Neural progenitor cell (in vitro differentiated cells): ENCODE results near the gene KLHL12. TPM values are rescaled to one million over a fixed set of nuclear protein-coding genes. Genes with fewer than 3 reads are reported as not detected.
"Not testable (repeated sequence)": the region's sequence is repeated elsewhere in the genome, so short reads cannot be mapped to it uniquely, and the experiment has no call there.

Experiments used
- DNase-seq: peaks from one replicate; pipeline ENCODE4 v3.0.0-alpha.2; 2016; ENCODE audit warnings: low spot score
- H2AFZ ChIP-seq: fragments of 200-600 bp; sonication (generic); replicated peaks from 2 replicates; pipeline ENCODE4 v1.6.1; 2016; ENCODE audit warnings: antibody characterized with exemption
- H3F3A ChIP-seq: fragments of 200-600 bp; sonication (generic); 2 replicates; pipeline ENCODE4 v1.6.1; 2016; ENCODE audit warnings: antibody characterized with exemption, low read depth
- H3K27ac ChIP-seq: fragments of 200-600 bp; sonication (generic); 2 replicates; pipeline ENCODE4 v1.5.1; 2016; ENCODE audit warnings: mild to moderate bottlenecking
- H3K27me3 ChIP-seq: fragments of 200-600 bp; sonication (generic); 2 replicates; pipeline ENCODE4 v1.6.1; 2016; ENCODE audit warnings: mild to moderate bottlenecking, moderate library complexity
- H3K36me3 ChIP-seq: fragments of 200-600 bp; sonication (generic); 2 replicates; pipeline ENCODE4 v1.5.1; 2016
- H3K4me1 ChIP-seq: fragments of 200-600 bp; sonication (generic); 2 replicates; pipeline ENCODE4 v1.6.1; 2016; ENCODE audit warnings: mixed run types
- H3K4me2 ChIP-seq: fragments of 200-600 bp; sonication (generic); 2 replicates; pipeline ENCODE4 v1.6.1; 2016
- H3K4me3 ChIP-seq: fragments of 200-600 bp; sonication (generic); 2 replicates; pipeline ENCODE4 v1.5.1; 2016
- H3K79me2 ChIP-seq: fragments of 200-600 bp; sonication (generic); 2 replicates; pipeline ENCODE4 v1.6.1; 2016; ENCODE audit warnings: low read depth
- H3K9ac ChIP-seq: fragments of 200-600 bp; sonication (generic); 2 replicates; pipeline ENCODE4 v1.6.1; 2016
- H3K9me3 ChIP-seq: fragments of 200-600 bp; sonication (generic); 2 replicates; pipeline ENCODE4 v1.5.1; 2016; ENCODE audit warnings: low read depth
- H4K20me1 ChIP-seq: fragments of 200-600 bp; sonication (generic); 2 replicates; pipeline ENCODE4 v1.6.1; 2016; ENCODE audit warnings: low read depth
- H3K27ac Mint-ChIP-seq: 3 replicates; pipeline ENCODE4 v1.8.0; 2021; ENCODE audit warnings: mixed read lengths
- H3K27me3 Mint-ChIP-seq: 2 replicates; pipeline ENCODE4 v1.8.0; 2022; ENCODE audit warnings: low read depth, mild to moderate bottlenecking, inconsistent platforms, moderate library complexity, mixed read lengths; ENCODE audit not compliant: insufficient read depth
- H3K36me3 Mint-ChIP-seq: 3 replicates; pipeline ENCODE4 v1.8.0; 2021; ENCODE audit warnings: mixed read lengths
- H3K4me1 Mint-ChIP-seq: 3 replicates; pipeline ENCODE4 v1.8.0; 2021; ENCODE audit warnings: mixed read lengths
- H3K4me3 Mint-ChIP-seq: 3 replicates; pipeline ENCODE4 v1.8.0; 2021; ENCODE audit warnings: mild to moderate bottlenecking, moderate library complexity, mixed read lengths
- H3K9me3 Mint-ChIP-seq: 3 replicates; pipeline ENCODE4 v1.8.0; 2020; ENCODE audit warnings: mixed read lengths
- EZH2 ChIP-seq: fragments of 200-600 bp; sonication (generic); IDR thresholded peaks from 2 replicates; pipeline ENCODE4 v1.6.1; 2017; ENCODE audit warnings: antibody characterized with exemption, mild to moderate bottlenecking, moderate library complexity
- EZH2phosphoT487 ChIP-seq: fragments of 200-600 bp; sonication (generic); IDR thresholded peaks from 2 replicates; pipeline ENCODE4 v1.6.1; 2017; ENCODE audit warnings: antibody characterized with exemption
- total RNA-seq: library from RNA; depleted of rRNA; stranded (reverse); fragments of >200 nt; gene quantifications from 2 replicates; pipeline ENCODE4 v1.2.3, GENCODE V29; 2015; ENCODE audit warnings: low replicate concordance
- TF ChIP-seq, protein P1 (sequence below): fragments of 200-600 bp; sonication (generic); IDR thresholded peaks from 2 replicates; pipeline ENCODE4 v1.5.1; 2017; ENCODE audit warnings: antibody characterized with exemption, mild to moderate bottlenecking

KLHL12 gene
- total RNA-seq, 1 donor from 2014 or later, result 51.4 TPM

DNA sequence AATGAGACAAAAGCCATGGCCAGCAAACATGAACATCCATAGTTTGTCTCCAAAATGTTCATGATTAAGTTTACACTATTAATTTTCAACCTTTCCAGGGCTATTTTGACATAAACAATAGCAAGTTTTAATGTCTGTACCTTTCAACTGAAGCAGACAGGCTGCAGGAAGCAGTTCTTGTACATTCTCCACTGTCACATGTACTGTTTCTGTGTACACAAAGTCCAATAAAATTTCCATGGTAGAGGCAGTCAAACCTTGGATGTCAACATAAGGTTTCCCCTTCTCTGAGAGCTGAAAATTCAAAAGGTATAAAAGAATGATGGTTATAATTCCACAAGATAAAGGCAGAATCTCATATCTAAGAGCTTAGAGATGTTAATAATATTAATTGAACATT is 7.4 kb downstream of the KLHL12 start:
- Histone ChIP-seq H3K36me3 (peaks cover 22% of the 10 kb centered on the region), H2AFZ (no peak overlapping the region), H3K79me2 (peaks cover 26% of the 10 kb centered on the region), H3K27me3 (no peaks in the 10 kb centered on the region), H3K9me3 (no peaks in the 10 kb centered on the region), H3K4me3 (no peak overlapping the region), H3K27ac (no peak overlapping the region), H3K4me1 (no peaks in the 10 kb centered on the region), H3K9ac (no peak overlapping the region), H4K20me1 (no peaks in the 10 kb centered on the region), H3K4me2 (no peak overlapping the region), H3F3A (no peaks in the 10 kb centered on the region)
- H3K4me1 Mint-ChIP-seq, result no peaks in the 10 kb centered on the region
- no peaks in the 10 kb centered on the region for H3K9me3 Mint-ChIP-seq
- no peak overlapping the region for H3K4me3 Mint-ChIP-seq
- no peak for TF ChIP-seq EZH2phosphoT487
- TF ChIP-seq EZH2, result no peak
- TF ChIP-seq, protein P1, sequence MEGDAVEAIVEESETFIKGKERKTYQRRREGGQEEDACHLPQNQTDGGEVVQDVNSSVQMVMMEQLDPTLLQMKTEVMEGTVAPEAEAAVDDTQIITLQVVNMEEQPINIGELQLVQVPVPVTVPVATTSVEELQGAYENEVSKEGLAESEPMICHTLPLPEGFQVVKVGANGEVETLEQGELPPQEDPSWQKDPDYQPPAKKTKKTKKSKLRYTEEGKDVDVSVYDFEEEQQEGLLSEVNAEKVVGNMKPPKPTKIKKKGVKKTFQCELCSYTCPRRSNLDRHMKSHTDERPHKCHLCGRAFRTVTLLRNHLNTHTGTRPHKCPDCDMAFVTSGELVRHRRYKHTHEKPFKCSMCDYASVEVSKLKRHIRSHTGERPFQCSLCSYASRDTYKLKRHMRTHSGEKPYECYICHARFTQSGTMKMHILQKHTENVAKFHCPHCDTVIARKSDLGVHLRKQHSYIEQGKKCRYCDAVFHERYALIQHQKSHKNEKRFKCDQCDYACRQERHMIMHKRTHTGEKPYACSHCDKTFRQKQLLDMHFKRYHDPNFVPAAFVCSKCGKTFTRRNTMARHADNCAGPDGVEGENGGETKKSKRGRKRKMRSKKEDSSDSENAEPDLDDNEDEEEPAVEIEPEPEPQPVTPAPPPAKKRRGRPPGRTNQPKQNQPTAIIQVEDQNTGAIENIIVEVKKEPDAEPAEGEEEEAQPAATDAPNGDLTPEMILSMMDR, result no peak
- H3K27ac Mint-ChIP-seq, result no peak overlapping the region
- DNase-seq, result no peak
- peaks cover 5% of the 10 kb centered on the region for H3K36me3 Mint-ChIP-seq
- no peaks in the 10 kb centered on the region for H3K27me3 Mint-ChIP-seq

DNA sequence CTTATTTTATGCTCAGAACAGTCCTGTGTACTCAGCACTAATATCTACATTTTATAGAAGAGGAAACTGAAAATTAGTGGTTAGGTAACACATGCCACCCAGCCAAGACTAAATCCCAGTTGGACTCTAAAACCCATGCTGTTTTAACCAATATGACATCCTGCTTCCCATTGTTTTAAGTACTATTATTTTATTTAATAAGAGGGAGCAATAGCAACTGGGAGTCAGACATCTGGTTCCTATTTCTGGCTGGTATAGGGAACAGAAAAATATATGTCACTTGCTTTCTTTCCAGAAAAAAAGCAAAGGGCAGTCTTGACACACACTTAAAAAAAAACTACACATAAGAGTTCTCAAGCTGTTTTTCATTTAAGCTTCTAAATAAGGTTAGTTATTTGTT is 11.9 kb downstream of the KLHL12 start:
- H3K4me1 Mint-ChIP-seq, result no peaks in the 10 kb centered on the region
- no peak overlapping the region for H3K27ac Mint-ChIP-seq
- H3K9me3 Mint-ChIP-seq, result no peaks in the 10 kb centered on the region
- no peaks in the 10 kb centered on the region for H3K27me3 ChIP-seq
- H3K27ac ChIP-seq, result no peak overlapping the region
- H4K20me1 ChIP-seq, result no peaks in the 10 kb centered on the region
- H3K4me3 ChIP-seq, result no peak overlapping the region
- H3K9ac ChIP-seq, result no peak overlapping the region
- no peaks in the 10 kb centered on the region for H3K9me3 ChIP-seq
- H3K36me3 Mint-ChIP-seq, result peaks cover 20% of the 10 kb centered on the region
- no peaks in the 10 kb centered on the region for H3K4me1 ChIP-seq
- DNase-seq, result no peak
- no peaks in the 10 kb centered on the region for H3K79me2 ChIP-seq
- H3K36me3 ChIP-seq, result peaks cover 10% of the 10 kb centered on the region
- TF ChIP-seq EZH2phosphoT487, result no peak
- TF ChIP-seq, protein P1, result no peak
- TF ChIP-seq EZH2, result no peak
- no peak overlapping the region for H3K4me2 ChIP-seq
- no peak overlapping the region for H2AFZ ChIP-seq
- no peaks in the 10 kb centered on the region for H3K27me3 Mint-ChIP-seq
- H3F3A ChIP-seq, result no peaks in the 10 kb centered on the region
- no peak overlapping the region for H3K4me3 Mint-ChIP-seq

DNA sequence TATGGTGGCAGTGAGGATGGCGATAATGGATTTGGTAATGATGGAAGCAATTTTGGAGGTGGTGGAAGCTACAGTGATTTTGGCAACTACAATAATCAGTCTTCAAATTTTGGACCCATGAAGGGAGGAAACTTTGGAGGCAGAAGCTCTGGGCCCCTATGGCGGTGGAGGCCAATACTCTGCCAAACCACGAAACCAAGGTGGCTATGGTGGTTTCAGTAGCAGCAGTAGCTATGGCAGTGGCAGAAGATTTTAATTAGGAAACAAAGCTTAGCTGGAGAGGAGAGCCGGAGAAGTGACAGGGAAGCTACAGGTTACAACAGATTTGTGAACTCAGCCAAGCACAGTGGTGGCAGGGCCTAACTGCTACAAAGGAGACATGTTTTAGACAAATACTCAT is 14.6 kb downstream of the KLHL12 start:
- H3K36me3 Mint-ChIP-seq, result peaks cover 18% of the 10 kb centered on the region
- H3K9me3 Mint-ChIP-seq, H2AFZ ChIP-seq: not testable (repeated sequence)

DNA sequence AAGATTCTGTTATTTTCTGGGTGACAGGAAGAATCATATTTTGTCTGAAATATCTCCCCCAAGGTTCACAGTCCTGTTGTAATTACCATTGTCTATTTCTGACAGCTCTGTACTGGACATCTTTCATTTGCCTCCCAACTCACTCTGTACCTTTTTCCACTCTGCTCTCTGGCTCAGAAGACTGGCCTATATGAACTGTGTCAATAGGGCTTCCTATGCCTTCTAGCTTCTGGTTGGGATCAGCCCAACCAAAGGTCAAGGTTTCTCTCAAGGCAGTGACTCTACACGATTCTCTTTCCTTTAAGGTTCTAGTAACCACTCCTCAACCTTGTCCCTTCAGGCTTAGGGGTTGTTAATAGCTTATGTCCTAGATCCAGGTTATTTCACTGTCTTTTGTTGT is 17.5 kb downstream of the KLHL12 start:
- no peak overlapping the region for H3K27ac Mint-ChIP-seq
- H3K4me1 Mint-ChIP-seq, result no peaks in the 10 kb centered on the region
- Histone ChIP-seq H3K27ac (no peak overlapping the region), H3K79me2 (no peaks in the 10 kb centered on the region), H3K9me3 (no peaks in the 10 kb centered on the region), H3K4me2 (no peak overlapping the region), H3K4me1 (no peaks in the 10 kb centered on the region), H3K36me3 (no peaks in the 10 kb centered on the region), H3F3A (no peaks in the 10 kb centered on the region), H3K27me3 (no peaks in the 10 kb centered on the region), H2AFZ (no peak overlapping the region), H3K4me3 (no peak overlapping the region), H4K20me1 (no peaks in the 10 kb centered on the region), H3K9ac (no peak overlapping the region)
- no peaks in the 10 kb centered on the region for H3K27me3 Mint-ChIP-seq
- H3K4me3 Mint-ChIP-seq, result no peak overlapping the region
- H3K36me3 Mint-ChIP-seq, result peaks cover 20% of the 10 kb centered on the region
- TF ChIP-seq, protein P1, result no peak
- TF ChIP-seq EZH2phosphoT487 (no peak), EZH2 (no peak)
- H3K9me3 Mint-ChIP-seq, result no peaks in the 10 kb centered on the region
- DNase-seq, result no peak

More for the DNA sequence above, 14.6 kb downstream of the KLHL12 start:
- not testable (repeated sequence) for H3K27me3 Mint-ChIP-seq, H3K79me2 ChIP-seq, H3K4me1 ChIP-seq, H3F3A ChIP-seq, H3K9me3 ChIP-seq, H3K4me2 ChIP-seq, DNase-seq, H3K27ac ChIP-seq, H3K4me3 ChIP-seq, H4K20me1 ChIP-seq, H3K27ac Mint-ChIP-seq, H3K9ac ChIP-seq, H3K4me1 Mint-ChIP-seq, H3K27me3 ChIP-seq, H3K36me3 ChIP-seq, H3K4me3 Mint-ChIP-seq
